Measurements from ENCODE around the gene UBB. TPM values are rescaled to one million over a fixed set of nuclear protein-coding genes. Genes with fewer than 3 reads are reported as not detected.
"Not testable (repeated sequence)": the region's sequence is repeated elsewhere in the genome, so short reads cannot be mapped to it uniquely, and the experiment has no call there.

Gene UBB
- total RNA-seq, 1 experiment from 2014 or later: 1,654 TPM

- POLR2A ChIA-PET: no interaction called here
- intact Hi-C loops (cut with micrococcal nuclease; ENCODE audit: unreplicated experiment): loop anchor here (10.0 kb wide), 1 partner anchor 50 kb away; no protein-coding TSS in a partner anchor
- CTCF ChIA-PET: interaction anchor here (0.6 kb wide), 1 partner anchor 15 kb away, joined by 3 read pairs; no protein-coding TSS in a partner anchor
- DNase-seq (ENCODE audit: low read depth, low spot score) (no peak), ATAC-seq (no peak)
- TF ChIP-seq, protein P1, sequence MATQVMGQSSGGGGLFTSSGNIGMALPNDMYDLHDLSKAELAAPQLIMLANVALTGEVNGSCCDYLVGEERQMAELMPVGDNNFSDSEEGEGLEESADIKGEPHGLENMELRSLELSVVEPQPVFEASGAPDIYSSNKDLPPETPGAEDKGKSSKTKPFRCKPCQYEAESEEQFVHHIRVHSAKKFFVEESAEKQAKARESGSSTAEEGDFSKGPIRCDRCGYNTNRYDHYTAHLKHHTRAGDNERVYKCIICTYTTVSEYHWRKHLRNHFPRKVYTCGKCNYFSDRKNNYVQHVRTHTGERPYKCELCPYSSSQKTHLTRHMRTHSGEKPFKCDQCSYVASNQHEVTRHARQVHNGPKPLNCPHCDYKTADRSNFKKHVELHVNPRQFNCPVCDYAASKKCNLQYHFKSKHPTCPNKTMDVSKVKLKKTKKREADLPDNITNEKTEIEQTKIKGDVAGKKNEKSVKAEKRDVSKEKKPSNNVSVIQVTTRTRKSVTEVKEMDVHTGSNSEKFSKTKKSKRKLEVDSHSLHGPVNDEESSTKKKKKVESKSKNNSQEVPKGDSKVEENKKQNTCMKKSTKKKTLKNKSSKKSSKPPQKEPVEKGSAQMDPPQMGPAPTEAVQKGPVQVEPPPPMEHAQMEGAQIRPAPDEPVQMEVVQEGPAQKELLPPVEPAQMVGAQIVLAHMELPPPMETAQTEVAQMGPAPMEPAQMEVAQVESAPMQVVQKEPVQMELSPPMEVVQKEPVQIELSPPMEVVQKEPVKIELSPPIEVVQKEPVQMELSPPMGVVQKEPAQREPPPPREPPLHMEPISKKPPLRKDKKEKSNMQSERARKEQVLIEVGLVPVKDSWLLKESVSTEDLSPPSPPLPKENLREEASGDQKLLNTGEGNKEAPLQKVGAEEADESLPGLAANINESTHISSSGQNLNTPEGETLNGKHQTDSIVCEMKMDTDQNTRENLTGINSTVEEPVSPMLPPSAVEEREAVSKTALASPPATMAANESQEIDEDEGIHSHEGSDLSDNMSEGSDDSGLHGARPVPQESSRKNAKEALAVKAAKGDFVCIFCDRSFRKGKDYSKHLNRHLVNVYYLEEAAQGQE (IDR thresholded peaks at IDR 0.05; ENCODE audit: insufficient read depth in 1 of 2, low read depth in 2 of 2, low read length in 1 of 2): no peak
- peak; percentile 62; the same call in 1 of the 2 replicates for TF ChIP-seq POLR2AphosphoS5 (IDR thresholded peaks at IDR 0.05; ENCODE audit: low read depth, low read length)
- TF ChIP-seq CTCF (IDR thresholded peaks at IDR 0.05): no peak
- no peak for TF ChIP-seq SIN3A (IDR thresholded peaks at IDR 0.05; ENCODE audit: borderline replicate concordance, insufficient read depth, low read depth, low read length)
- BruUV-seq (replicated peaks): no TSS peak
- H3K27me3 ChIP-seq (ENCODE audit: control insufficient read depth, insufficient read depth, low read length): no peaks in the 10 kb centered on the region
- H3K4me1 ChIP-seq (ENCODE audit: control insufficient read depth, insufficient read depth, low read length): peaks cover 20% of the 10 kb centered on the region
- H3K4me3 ChIP-seq (ENCODE audit: low read depth in 2 of 2, low read length in 2 of 2): no peak overlapping the region
- in situ Hi-C loops (cut with HindIII; ENCODE audit: low pct_unique_long_range_greater_than_20kb, low sequenced_read_pairs): no loop called here
- peak overlapping the region; percentile 67 for H3K27ac ChIP-seq (ENCODE audit: low read length)
- H3K36me3 ChIP-seq (ENCODE audit: control insufficient read depth, insufficient read depth, low read length): peaks cover 5% of the 10 kb centered on the region
- H3K9me3 ChIP-seq (ENCODE audit: control insufficient read depth, insufficient read depth, low read depth, low read length): no peaks in the 10 kb centered on the region
These were observed 3.7 kb downstream of the UBB start for GRCh38 chr17:16384557-16384956.

DNA sequence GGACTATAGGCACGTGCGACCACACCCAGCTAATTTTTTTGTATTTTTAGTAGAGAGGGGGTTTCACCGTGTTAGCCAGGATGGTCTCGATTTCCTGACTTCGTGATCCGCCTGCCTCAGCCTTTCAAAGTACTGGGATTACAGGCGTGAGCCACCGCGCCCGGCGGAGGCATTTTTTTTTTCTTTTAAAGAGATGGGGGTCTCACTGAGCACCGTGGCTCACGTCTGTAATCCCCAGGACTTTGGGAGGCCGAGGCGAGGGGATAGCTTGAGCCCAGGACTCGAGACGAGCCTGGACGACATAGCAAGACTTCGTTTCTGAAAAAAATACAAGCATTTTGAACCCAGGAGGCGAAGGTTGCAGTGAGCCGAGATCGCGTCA is 5.2 kb downstream of the UBB start:
- CTCF ChIA-PET: interaction anchor here (0.7 kb wide), 3 partner anchors 16 to 113 kb away, joined by 7 to 12 read pairs (median 11); no protein-coding TSS in a partner anchor
- Histone ChIP-seq H3K4me1 (ENCODE audit: control insufficient read depth, insufficient read depth, low read length) (peaks cover 20% of the 10 kb centered on the region), H3K4me3 (ENCODE audit: low read depth in 2 of 2, low read length in 2 of 2) (peak overlapping the region; percentile 52 to 57), H3K27ac (ENCODE audit: low read length) (peak overlapping the region; percentile 83)
- intact Hi-C loops (cut with micrococcal nuclease; ENCODE audit: unreplicated experiment): loop anchor here (10.0 kb wide), 1 partner anchor 49 kb away; no protein-coding TSS in a partner anchor
- ATAC-seq: peak; percentile 5
- H3K36me3 ChIP-seq (ENCODE audit: control insufficient read depth, insufficient read depth, low read length); H3K27me3 ChIP-seq (ENCODE audit: control insufficient read depth, insufficient read depth, low read length); BruUV-seq (replicated peaks); H3K9me3 ChIP-seq (ENCODE audit: control insufficient read depth, insufficient read depth, low read depth, low read length); in situ Hi-C loops (cut with HindIII; ENCODE audit: low pct_unique_long_range_greater_than_20kb, low sequenced_read_pairs); DNase-seq (ENCODE audit: low read depth, low spot score): not testable (repeated sequence)
- POLR2A ChIA-PET: interaction anchor here (0.6 to 0.7 kb wide), 2 partner anchors 38 to 53 kb away, joined by 3 to 4 read pairs; no protein-coding TSS in a partner anchor

DNA sequence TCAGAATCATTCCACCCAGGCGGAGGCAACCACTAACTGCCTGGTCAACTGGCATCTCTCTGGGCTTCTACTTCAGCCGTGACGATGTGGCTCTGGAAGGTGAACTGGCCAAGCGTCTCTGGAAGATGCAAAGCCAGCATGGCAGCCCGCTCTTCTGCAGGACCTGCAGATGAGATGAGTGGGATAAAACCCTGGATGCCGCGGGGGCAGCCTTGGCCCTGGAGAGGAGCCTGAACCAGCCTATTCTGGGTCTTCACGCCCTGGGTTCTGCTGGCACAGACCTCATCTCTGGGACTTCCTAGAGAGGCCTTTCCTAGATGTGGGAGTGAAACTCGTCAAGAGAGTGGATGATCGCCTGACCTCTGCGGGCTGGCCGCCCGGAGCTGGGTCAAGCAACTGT is 10.6 kb downstream of the UBB start:
- ATAC-seq (no peak), DNase-seq (ENCODE audit: low read depth, low spot score) (no peak)
- intact Hi-C loops (cut with micrococcal nuclease; ENCODE audit: unreplicated experiment): no loop called here
- BruUV-seq (replicated peaks): no TSS peak
- Histone ChIP-seq H3K36me3 (ENCODE audit: control insufficient read depth, insufficient read depth, low read length) (no peaks in the 10 kb centered on the region), H3K9me3 (ENCODE audit: control insufficient read depth, insufficient read depth, low read depth, low read length) (no peaks in the 10 kb centered on the region), H3K4me1 (ENCODE audit: control insufficient read depth, insufficient read depth, low read length) (no peaks in the 10 kb centered on the region), H3K4me3 (ENCODE audit: low read depth in 2 of 2, low read length in 2 of 2) (no peak overlapping the region), H3K27me3 (ENCODE audit: control insufficient read depth, insufficient read depth, low read length) (no peaks in the 10 kb centered on the region), H3K27ac (ENCODE audit: low read length) (no peak overlapping the region)
- ChIA-PET POLR2A (no interaction called here), CTCF (interaction anchor here (0.6 kb wide), 1 partner anchor 90 kb away, joined by 3 read pairs; no protein-coding TSS in a partner anchor)
- TF ChIP-seq SIN3A (IDR thresholded peaks at IDR 0.05; ENCODE audit: borderline replicate concordance, insufficient read depth, low read depth, low read length) (no peak), POLR2AphosphoS5 (IDR thresholded peaks at IDR 0.05; ENCODE audit: low read depth, low read length) (no peak), TCF7L2 (IDR thresholded peaks at IDR 0.05; ENCODE audit: low read depth, low read length) (no peak), CTCF (IDR thresholded peaks at IDR 0.05) (no peak)
- TF ChIP-seq, protein P1 (IDR thresholded peaks at IDR 0.05; ENCODE audit: insufficient read depth in 1 of 2, low read depth in 2 of 2, low read length in 1 of 2): no peak
- in situ Hi-C loops (cut with HindIII; ENCODE audit: low pct_unique_long_range_greater_than_20kb, low sequenced_read_pairs): no loop called here

All from Panc1 (cell line).